ENCODE data around the gene SV2C. TPM values are rescaled to one million over a fixed set of nuclear protein-coding genes. Genes with fewer than 3 reads are reported as not detected.
"Not testable (repeated sequence)": the region's sequence is repeated elsewhere in the genome, so short reads cannot be mapped to it uniquely, and the experiment has no call there.

Gene SV2C
- total RNA-seq, 1 donor from 2014 or later, result 0.05 TPM

DNA sequence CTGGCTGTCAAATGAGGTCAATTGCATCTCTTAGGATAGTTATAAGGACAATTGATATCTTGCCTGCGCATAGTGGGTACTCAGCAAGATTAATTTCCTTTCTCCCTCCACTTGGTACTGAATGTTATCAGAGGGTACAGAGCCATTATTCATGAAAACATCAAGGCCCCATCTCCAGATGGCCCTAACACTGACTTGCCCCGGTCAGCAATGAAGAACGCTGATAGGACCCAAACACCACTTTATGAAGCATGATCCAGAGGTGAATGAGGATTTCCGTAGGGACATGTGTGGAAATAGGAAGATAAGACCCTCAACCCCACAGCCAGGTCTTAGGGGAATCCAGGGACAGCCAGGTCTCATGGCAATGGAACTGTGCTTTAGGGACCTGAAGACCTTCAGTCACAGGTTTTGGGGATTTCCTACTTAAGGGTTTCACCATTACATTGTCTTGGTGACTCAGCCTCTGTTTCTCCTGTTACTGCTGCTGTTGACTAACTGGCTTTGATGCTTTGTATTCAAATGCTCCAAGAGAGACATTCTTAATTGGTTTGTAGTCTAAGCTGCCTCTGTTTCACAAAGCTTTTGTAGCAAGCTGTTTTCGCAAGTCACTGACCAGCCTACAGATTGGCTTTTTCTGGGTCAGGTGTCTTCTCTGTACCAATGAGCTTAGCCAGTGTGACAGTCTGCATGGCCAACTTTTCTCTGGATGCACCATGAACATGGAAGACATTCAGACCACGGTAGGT is 284.6 kb downstream of the SV2C start:
- no peak for DNase-seq (ENCODE audit: low spot score)
- Mint-ChIP-seq H3K9me3 (no peaks in the 10 kb centered on the region), H3K4me3 (ENCODE audit: low read depth) (no peak overlapping the region), H3K4me1 (ENCODE audit: low read depth) (peaks cover 10% of the 10 kb centered on the region), H3K27me3 (ENCODE audit: low read depth) (peaks cover 2% of the 10 kb centered on the region), H3K27ac (peak overlapping the region; percentile 55), H3K36me3 (ENCODE audit: low read depth) (no peaks in the 10 kb centered on the region)
- intact Hi-C loops (cut with micrococcal nuclease), result loop anchor here (1.0 to 5.0 kb wide), 2 partner anchors 35 kb away; no protein-coding TSS in a partner anchor

DNA sequence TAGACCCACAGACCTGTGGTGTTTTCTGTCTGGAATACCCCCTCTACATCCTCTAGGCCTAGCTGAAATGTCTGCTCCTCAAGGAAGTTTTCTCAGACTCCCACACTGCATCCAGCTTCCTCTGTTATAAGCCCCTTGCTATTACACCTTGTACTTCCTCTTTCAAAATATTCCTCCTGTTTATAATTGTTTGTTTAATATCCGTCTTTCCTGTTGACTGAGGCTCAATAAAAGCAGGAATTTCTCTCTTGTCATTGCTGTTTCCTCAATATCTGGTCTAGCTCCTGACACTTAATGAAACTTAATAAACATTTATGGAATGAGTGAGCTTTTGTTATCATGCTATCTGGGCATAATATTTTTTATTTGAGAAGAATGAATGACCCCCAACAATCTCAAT is 285.8 kb downstream of the SV2C start:
- H3K4me3 Mint-ChIP-seq (ENCODE audit: low read depth), result no peak overlapping the region
- H3K9me3 Mint-ChIP-seq, result no peaks in the 10 kb centered on the region
- no peaks in the 10 kb centered on the region for H3K36me3 Mint-ChIP-seq (ENCODE audit: low read depth)
- H3K27ac Mint-ChIP-seq, result peak overlapping the region; percentile 47
- no peak for DNase-seq (ENCODE audit: low spot score)
- peaks cover 2% of the 10 kb centered on the region for H3K27me3 Mint-ChIP-seq (ENCODE audit: low read depth)
- H3K4me1 Mint-ChIP-seq (ENCODE audit: low read depth), result peaks cover 11% of the 10 kb centered on the region
- intact Hi-C loops (cut with micrococcal nuclease), result loop anchor here (1.0 to 5.0 kb wide), 2 partner anchors 33 to 37 kb away; no protein-coding TSS in a partner anchor

- not testable (repeated sequence) for H3K27me3 Mint-ChIP-seq (ENCODE audit: low read depth); DNase-seq (ENCODE audit: low spot score); H3K36me3 Mint-ChIP-seq (ENCODE audit: low read depth); H3K4me3 Mint-ChIP-seq (ENCODE audit: low read depth); H3K27ac Mint-ChIP-seq; H3K9me3 Mint-ChIP-seq
- peaks cover 11% of the 10 kb centered on the region for H3K4me1 Mint-ChIP-seq (ENCODE audit: low read depth)
- intact Hi-C loops (cut with micrococcal nuclease), result loop anchor here (5.0 kb wide), 1 partner anchor 37 kb away; no protein-coding TSS in a partner anchor
Measured at GRCh38 chr5:76369668-76370067, 286.5 kb downstream of the SV2C start.

DNA sequence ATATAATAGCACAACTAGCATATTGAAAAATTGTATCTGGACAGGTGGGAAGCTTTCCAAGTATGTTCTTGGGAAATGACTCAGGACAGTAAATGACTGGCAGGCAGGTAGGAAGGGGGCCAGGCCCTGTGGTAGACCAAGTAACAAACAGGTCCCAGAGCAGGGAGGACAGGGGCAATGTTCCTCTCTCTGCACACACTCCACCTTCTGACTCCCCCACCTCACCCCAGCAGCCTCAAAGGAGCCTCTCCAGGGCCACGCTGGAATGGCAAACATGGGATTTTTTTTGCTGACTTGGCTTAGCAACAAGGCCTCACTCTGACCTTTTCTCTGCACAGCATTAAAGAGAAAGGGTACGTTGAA is 288.8 kb downstream of the SV2C start:
- intact Hi-C loops (cut with micrococcal nuclease), result no loop called here
- H3K9me3 Mint-ChIP-seq, result no peaks in the 10 kb centered on the region
- H3K27ac Mint-ChIP-seq, result no peak overlapping the region
- H3K4me3 Mint-ChIP-seq (ENCODE audit: low read depth), result no peak overlapping the region
- H3K36me3 Mint-ChIP-seq (ENCODE audit: low read depth), result no peaks in the 10 kb centered on the region
- no peak for DNase-seq (ENCODE audit: low spot score)
- peaks cover 11% of the 10 kb centered on the region for H3K4me1 Mint-ChIP-seq (ENCODE audit: low read depth)
- no peaks in the 10 kb centered on the region for H3K27me3 Mint-ChIP-seq (ENCODE audit: low read depth)

- no peak overlapping the region for H3K4me3 Mint-ChIP-seq (ENCODE audit: low read depth)
- peaks cover 11% of the 10 kb centered on the region for H3K4me1 Mint-ChIP-seq (ENCODE audit: low read depth)
- H3K9me3 Mint-ChIP-seq, result no peaks in the 10 kb centered on the region
- H3K27me3 Mint-ChIP-seq (ENCODE audit: low read depth), result no peaks in the 10 kb centered on the region
- no peaks in the 10 kb centered on the region for H3K36me3 Mint-ChIP-seq (ENCODE audit: low read depth)
- no peak overlapping the region for H3K27ac Mint-ChIP-seq
- intact Hi-C loops (cut with micrococcal nuclease), result no loop called here
- no peak for DNase-seq (ENCODE audit: low spot score)
Measured at GRCh38 chr5:76372323-76373054, 289.3 kb downstream of the SV2C start.

GRCh38 chr5:76376148-76376865 is 293.1 kb downstream of the SV2C start:
- no peak for DNase-seq (ENCODE audit: low spot score)
- intact Hi-C loops (cut with micrococcal nuclease), result no loop called here
- no peaks in the 10 kb centered on the region for H3K27me3 Mint-ChIP-seq (ENCODE audit: low read depth)
- H3K27ac Mint-ChIP-seq, result no peak overlapping the region
- no peaks in the 10 kb centered on the region for H3K36me3 Mint-ChIP-seq (ENCODE audit: low read depth)
- H3K4me1 Mint-ChIP-seq (ENCODE audit: low read depth), result peaks cover 14% of the 10 kb centered on the region
- H3K4me3 Mint-ChIP-seq (ENCODE audit: low read depth), result no peak overlapping the region
- H3K9me3 Mint-ChIP-seq, result no peaks in the 10 kb centered on the region

GRCh38 chr5:76376866-76377230 is 293.7 kb downstream of the SV2C start:
- intact Hi-C loops (cut with micrococcal nuclease), result no loop called here
- H3K27me3 Mint-ChIP-seq (ENCODE audit: low read depth), result no peaks in the 10 kb centered on the region
- no peaks in the 10 kb centered on the region for H3K9me3 Mint-ChIP-seq
- H3K27ac Mint-ChIP-seq, result no peak overlapping the region
- no peak for DNase-seq (ENCODE audit: low spot score)
- no peak overlapping the region for H3K4me3 Mint-ChIP-seq (ENCODE audit: low read depth)
- H3K4me1 Mint-ChIP-seq (ENCODE audit: low read depth), result peaks cover 14% of the 10 kb centered on the region
- H3K36me3 Mint-ChIP-seq (ENCODE audit: low read depth), result no peaks in the 10 kb centered on the region

GRCh38 chr5:76378355-76378754 is 295.2 kb downstream of the SV2C start:
- Mint-ChIP-seq H3K36me3 (ENCODE audit: low read depth) (no peaks in the 10 kb centered on the region), H3K4me1 (ENCODE audit: low read depth) (peaks cover 15% of the 10 kb centered on the region), H3K27me3 (ENCODE audit: low read depth) (no peaks in the 10 kb centered on the region), H3K9me3 (no peaks in the 10 kb centered on the region), H3K4me3 (ENCODE audit: low read depth) (no peak overlapping the region), H3K27ac (no peak overlapping the region)
- intact Hi-C loops (cut with micrococcal nuclease), result no loop called here
- DNase-seq (ENCODE audit: low spot score), result no peak

GRCh38 chr5:76379316-76379715 is 296.1 kb downstream of the SV2C start:
- DNase-seq (ENCODE audit: low spot score), result no peak
- peaks cover 20% of the 10 kb centered on the region for H3K4me1 Mint-ChIP-seq (ENCODE audit: low read depth)
- no peak overlapping the region for H3K27ac Mint-ChIP-seq
- H3K27me3 Mint-ChIP-seq (ENCODE audit: low read depth), result no peaks in the 10 kb centered on the region
- no peaks in the 10 kb centered on the region for H3K36me3 Mint-ChIP-seq (ENCODE audit: low read depth)
- H3K4me3 Mint-ChIP-seq (ENCODE audit: low read depth), result no peak overlapping the region
- intact Hi-C loops (cut with micrococcal nuclease), result no loop called here
- no peaks in the 10 kb centered on the region for H3K9me3 Mint-ChIP-seq

DNA sequence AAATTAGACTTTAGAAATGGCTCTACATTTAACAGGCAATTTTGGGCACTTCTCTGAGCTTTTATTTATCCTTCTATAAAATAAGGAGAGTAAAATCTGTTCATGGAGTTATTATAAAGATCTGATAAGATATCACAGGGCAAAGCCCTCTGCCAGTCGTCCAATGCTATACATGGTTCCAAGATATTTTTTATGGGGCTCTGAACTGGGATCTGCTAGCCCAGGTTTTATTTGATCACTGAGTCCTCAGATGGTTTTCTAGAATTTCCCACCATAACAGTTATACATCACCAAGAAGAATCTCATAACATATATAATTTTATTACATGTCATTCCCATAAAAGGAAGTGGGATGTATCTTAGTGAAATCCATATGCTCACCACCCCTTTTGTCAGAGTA is 296.7 kb downstream of the SV2C start:
- intact Hi-C loops (cut with micrococcal nuclease), result no loop called here
- DNase-seq (ENCODE audit: low spot score), result no peak
- Mint-ChIP-seq H3K27ac (no peak overlapping the region), H3K4me3 (ENCODE audit: low read depth) (no peak overlapping the region), H3K9me3 (no peaks in the 10 kb centered on the region), H3K27me3 (ENCODE audit: low read depth) (no peaks in the 10 kb centered on the region), H3K36me3 (ENCODE audit: low read depth) (no peaks in the 10 kb centered on the region), H3K4me1 (ENCODE audit: low read depth) (peaks cover 20% of the 10 kb centered on the region)

GRCh38 chr5:76380346-76381066 is 297.3 kb downstream of the SV2C start:
- DNase-seq (ENCODE audit: low spot score), result no peak
- Mint-ChIP-seq H3K27ac (no peak overlapping the region), H3K4me3 (ENCODE audit: low read depth) (no peak overlapping the region), H3K36me3 (ENCODE audit: low read depth) (no peaks in the 10 kb centered on the region), H3K27me3 (ENCODE audit: low read depth) (no peaks in the 10 kb centered on the region), H3K9me3 (no peaks in the 10 kb centered on the region), H3K4me1 (ENCODE audit: low read depth) (peaks cover 20% of the 10 kb centered on the region)
- intact Hi-C loops (cut with micrococcal nuclease), result no loop called here

DNA sequence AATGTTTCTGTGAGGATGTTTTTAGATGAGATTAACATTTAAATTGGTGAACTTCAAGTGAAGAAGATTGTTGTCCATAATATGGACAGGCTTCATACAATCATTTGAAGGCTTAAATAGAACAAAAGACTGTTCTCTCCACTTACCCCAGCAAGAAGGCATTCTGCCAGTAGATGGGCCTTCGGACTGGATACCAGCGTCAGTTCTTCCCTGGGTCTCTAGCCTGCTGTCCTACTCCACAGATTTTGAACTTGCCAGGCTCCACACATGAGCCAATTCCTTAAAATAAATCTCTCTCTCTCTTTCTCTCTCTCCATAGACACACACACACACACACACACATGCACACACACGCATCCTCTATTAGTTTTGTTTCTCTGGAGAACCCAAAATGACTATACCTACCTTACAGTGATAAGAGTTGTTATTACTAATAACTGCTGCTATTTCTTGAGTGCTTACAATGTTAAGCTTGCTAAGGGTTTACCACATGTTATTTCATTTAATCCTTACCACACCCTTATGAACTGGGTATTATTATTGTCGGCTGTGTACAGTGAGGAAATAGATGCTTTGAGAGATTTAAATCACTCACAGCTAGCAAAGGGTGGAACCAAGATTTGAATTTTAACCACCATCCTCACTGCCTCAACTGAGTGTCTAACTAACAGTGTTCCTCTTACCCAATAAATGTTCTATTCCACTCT is 300.1 kb downstream of the SV2C start:
- no peak for DNase-seq (ENCODE audit: low spot score)
- no peak overlapping the region for H3K27ac Mint-ChIP-seq
- H3K27me3 Mint-ChIP-seq (ENCODE audit: low read depth), result no peaks in the 10 kb centered on the region
- intact Hi-C loops (cut with micrococcal nuclease), result no loop called here
- H3K4me3 Mint-ChIP-seq (ENCODE audit: low read depth), result no peak overlapping the region
- H3K36me3 Mint-ChIP-seq (ENCODE audit: low read depth), result no peaks in the 10 kb centered on the region
- H3K9me3 Mint-ChIP-seq, result no peaks in the 10 kb centered on the region
- H3K4me1 Mint-ChIP-seq (ENCODE audit: low read depth), result peaks cover 18% of the 10 kb centered on the region
